GM15510 (cell line): ENCODE data around the gene BBS2.
A peak's percentile ranks its signal among the peaks of the same experiment; 100 is the strongest.

Experiments used
- POLR2A ChIP-seq: IDR thresholded peaks from 3 replicates; pipeline ENCODE4 v1.6.1; 2011; ENCODE audit warnings: borderline replicate concordance; ENCODE audit not compliant: insufficient read length; ENCODE audit errors: extremely low read depth

The BBS2 gene, protein sequence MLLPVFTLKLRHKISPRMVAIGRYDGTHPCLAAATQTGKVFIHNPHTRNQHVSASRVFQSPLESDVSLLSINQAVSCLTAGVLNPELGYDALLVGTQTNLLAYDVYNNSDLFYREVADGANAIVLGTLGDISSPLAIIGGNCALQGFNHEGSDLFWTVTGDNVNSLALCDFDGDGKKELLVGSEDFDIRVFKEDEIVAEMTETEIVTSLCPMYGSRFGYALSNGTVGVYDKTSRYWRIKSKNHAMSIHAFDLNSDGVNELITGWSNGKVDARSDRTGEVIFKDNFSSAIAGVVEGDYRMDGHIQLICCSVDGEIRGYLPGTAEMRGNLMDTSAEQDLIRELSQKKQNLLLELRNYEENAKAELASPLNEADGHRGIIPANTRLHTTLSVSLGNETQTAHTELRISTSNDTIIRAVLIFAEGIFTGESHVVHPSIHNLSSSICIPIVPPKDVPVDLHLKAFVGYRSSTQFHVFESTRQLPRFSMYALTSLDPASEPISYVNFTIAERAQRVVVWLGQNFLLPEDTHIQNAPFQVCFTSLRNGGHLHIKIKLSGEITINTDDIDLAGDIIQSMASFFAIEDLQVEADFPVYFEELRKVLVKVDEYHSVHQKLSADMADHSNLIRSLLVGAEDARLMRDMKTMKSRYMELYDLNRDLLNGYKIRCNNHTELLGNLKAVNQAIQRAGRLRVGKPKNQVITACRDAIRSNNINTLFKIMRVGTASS

DNA sequence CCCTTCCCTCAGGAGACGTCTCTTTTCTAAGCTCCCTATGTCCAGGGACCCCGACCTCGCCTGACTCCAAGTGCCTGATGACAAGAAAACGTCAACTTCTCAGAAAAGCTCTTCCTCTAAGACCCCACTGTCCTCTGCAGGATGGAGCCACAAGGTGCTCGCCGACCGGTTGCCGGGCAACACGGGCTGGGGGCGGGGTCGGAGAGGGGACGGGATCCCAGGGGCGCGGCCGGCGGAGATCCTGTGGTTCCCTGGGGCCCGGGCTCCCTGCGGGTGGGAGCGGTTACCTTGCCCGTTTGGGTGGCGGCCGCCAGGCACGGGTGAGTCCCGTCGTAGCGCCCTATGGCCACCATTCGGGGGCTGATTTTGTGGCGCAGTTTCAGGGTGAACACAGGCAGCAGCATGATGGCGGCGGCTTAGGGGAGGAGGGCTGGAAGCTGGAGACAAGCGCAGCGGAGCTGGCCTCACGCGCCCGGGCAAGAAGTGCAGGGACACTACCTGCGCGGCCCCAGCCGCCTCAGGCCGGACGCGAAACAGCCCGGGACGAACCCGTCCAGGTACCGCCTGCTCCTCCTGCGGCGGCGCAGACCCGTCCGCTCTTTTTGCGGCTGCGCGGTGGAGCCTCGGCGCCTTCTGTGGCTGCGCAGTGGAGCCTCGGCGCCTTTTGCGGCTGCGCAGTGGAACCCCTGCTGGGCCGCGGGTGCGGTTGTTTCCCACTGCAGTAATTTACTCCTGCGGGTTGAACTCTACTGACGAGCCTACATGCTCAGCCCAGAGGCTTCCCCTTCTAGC, at the start of gene BBS2:
BBS2 (minus strand) TSS at position 566 of the 792 bp plus-strand sequence; CDS start at position 404, 162 bp downstream.
- peak; percentile 86 for TF ChIP-seq POLR2A

DNA sequence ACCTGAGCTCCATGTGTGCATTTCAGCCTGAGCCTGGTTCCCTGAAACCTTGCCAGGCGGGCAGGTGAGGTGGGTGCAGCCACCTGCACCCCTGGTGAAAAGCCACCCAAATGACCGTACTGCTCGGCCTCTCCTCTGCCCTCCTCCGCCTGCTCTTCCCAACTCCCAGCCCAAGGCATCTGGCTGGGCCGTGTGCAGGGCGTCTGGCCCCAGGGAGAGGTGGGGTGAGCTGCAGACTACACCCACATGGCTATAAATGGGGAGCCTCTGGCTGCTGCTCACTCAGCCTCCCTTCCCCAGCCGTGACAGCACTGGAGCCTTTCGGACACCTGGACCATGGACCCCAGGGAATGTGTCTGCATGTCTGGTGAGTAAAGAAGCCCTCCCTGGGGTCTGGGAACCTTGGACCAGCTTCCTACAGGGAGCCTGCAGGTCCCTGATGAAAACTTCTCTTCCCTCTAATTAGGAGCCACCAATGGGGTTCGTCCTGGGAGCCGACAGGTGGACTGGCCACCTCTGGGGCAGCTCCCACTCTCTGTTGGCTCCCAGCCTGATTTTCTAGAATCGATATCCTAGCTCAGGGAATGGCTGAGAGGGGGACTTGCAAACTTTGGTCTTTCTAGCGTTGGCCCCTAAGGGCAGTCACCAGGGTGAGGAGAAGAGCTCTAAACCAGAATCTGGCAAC, 45.1 kb upstream of the BBS2 start, which contains the start of gene MT4:
MT4 (plus strand) TSS at position 281 of the 685 bp plus-strand sequence; CDS start at position 337, 56 bp downstream.
- no peak for TF ChIP-seq POLR2A

DNA sequence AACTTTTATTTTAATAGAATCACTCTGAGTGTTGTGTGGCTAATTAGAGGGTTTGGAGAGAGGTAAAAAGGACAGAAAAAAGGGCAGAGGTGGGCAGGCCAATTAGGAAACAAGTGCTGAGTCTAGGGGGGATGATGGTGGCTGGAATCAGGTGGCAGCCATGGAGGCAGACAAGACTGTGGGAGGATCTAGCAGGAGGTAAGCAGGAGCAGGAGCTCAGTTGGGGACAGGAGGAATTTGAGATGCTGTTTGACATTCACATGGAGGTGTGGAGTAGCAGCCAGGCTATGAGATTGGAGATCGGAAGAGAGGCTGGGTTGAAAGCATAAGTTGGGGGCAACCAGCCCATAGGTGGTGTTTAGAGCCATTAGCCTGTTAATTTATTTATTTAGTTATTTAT, 41.3 kb upstream of the BBS2 start:
- TF ChIP-seq POLR2A: no peak

DNA sequence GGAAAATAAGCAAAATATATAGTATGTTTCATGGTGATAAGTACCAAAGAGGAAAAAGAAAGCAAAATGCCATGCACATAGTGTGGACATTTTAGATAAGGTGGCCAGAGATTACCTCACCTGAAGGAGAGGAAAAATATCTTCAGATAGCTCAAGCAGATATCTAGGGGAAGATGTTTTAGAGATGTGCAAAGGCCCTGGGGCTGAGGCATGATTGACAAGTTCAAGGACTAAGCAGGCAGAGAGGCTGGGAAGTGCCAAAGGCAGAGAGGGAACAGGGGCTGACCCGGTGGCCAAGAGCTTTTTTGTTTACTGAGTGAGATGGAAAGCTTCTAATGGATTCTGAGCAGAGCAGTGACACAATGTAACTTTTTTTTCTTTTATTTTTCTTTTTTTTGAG, 40.6 kb upstream of the BBS2 start:
- TF ChIP-seq POLR2A: no peak

DNA sequence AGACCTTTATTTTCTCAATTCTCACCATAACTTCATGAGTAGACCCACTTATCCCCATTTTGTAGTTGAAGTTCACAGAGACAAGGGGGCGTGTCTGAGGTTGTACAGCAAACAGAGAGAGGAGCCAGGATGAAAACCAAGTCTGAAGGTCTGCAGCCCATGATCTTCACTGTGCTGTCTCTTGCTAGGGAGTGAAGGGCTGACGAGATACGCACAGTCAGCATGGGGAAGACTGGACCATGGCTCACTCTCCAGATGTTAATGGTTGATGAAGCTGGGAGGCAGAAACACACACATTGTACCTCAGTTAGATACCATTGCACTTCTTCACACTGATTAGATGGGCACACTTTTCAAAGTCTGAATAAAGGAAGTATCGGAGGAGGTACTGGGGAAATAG, 39.3 kb upstream of the BBS2 start:
- TF ChIP-seq POLR2A: no peak

DNA sequence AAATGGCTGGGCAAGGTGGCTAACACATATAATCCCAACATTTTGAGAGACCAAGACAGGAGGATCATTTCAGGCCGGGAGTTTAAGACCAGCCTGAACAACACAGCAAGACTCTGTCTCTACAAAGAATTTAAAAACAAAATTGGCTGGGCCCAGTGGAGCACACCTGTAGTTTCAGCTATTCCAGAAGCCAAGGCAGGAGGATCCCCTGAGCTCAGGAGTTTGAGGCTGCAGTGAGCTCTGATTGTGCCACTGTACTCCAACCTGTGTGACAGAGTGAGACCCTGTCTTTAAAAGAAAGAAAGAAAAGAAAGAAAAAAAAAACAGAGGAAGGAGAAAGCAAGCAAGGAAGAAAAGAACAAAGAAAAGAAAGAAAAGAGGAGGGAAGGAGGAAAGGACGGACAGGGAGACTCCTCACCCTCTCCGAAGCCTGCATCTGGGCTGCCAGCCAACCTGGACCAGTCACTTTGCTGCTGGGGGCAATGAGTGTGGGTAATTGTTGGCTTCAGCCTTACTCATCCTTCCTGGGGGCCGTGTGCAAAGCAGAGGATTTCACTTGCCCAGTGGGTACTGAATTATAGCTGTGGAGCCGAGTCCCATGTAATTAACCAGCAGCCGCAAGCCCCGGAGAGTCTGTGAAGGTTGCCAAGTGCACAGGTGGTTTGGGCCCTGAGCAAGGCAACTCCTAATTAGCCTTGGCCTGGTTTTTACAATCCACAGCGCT, 38.4 kb upstream of the BBS2 start:
- TF ChIP-seq POLR2A: no peak

DNA sequence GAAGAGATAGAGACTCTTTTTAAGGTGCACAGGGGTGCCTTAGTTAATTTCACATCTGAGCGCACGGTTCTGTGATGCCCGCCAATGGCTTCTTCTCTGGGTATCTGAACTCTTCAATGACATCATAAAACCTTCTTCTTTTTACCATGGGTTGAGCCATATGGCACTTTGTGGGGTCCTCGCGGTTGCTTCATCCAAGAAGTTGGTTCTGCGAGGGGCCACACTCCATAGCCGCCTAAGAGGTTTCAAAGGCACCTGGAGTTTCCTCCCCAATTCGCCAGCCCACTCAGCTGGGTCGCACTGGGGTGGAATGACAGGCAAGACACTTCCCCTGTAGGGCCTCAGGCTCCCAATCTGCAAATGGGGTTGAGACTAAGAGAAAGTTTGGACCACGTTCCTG, 34.6 kb upstream of the BBS2 start:
- TF ChIP-seq POLR2A: no peak

DNA sequence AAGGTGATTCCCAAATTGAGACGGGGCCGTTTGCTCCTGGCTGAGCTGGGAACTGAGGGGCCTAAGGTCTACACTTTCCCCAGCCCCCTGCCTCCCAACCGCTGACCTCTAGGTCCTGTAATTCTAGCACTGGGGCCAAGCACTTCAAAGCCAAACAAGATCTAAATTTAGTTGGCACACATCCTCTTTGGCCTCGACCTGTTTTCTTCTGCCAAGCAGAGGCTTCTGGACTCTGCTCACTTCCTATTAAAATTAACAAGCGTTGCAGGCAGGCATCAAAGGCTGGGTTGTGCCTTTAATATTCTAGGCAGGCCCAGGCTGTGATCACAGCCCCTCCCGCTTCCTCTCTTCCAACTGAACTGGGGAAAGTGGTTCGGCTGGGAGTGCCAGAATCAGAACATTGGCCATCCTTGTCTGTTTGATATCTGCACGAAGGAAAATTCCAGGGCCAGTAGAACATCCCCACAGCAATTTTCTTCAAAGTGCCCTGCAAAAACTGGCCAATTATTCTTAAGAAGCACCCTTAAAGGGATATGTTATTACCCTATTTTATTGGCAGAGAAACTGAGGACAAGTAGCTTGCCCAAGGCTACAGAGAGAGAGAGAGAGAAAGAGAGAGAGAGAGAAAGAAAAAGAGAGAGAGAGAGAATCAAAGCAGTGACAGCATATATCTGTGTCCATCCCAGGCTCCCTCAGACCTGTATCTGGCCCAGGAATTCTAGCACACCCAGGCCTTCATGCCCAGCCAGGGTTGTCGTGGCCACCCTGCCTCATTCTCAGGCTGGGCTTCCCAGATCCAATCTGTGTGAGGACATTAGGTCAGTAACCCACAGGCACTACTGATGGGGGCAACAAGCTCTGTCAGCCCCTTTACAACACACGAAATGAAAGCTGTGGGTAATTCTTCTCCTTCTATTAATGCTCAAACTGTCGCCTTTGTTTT, 32.2 kb upstream of the BBS2 start:
- TF ChIP-seq POLR2A: no peak

DNA sequence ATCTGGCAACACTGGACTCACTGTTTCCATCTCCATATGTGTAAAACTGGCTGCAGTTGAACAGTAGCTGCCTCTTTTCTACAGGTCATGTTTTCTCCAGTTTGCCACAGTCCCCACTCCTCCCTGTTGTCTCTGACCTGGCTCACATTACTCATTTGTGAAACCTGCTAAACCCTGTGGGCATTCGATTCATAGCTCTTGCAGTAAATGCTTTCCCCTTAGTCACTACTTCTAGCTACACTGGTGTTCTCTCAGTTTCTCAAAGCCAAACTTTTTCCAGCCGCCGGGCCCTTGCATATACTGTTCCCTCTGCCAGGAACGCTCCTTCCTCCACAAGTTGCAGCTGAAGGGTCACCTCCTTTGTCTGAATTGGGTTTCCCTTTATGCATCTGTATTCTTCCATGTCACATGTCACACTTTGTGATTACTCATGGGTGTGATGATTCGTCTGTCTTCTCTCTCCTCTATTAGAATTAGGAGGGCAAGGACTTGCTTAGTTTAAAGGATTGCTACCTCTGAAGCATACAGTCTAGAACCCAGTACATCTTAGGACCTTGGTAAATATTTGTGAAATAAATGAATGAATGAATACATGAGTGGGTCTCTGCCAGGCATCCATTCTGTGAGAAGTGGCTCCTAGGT, 30.0 kb upstream of the BBS2 start:
- TF ChIP-seq POLR2A: no peak

DNA sequence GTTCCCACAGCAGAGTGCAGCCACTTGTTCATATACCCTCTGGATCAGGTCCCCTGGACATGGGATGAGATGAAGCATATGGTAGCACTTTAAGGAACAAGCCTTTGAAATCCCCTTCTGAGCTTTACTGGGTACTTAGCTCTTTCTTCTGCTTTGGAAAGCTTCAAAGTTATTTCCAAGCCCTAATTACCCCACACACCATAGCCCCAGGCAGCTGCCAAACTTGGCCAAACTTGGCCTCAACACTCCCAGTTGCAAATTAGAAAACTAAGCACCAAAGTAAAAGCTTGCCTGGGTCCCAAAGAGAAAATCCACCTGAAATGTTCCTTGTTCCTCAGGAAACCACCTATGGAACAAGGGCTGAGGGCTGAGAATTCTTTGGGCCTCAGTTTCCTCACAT, 29.3 kb upstream of the BBS2 start:
- no peak for TF ChIP-seq POLR2A

DNA sequence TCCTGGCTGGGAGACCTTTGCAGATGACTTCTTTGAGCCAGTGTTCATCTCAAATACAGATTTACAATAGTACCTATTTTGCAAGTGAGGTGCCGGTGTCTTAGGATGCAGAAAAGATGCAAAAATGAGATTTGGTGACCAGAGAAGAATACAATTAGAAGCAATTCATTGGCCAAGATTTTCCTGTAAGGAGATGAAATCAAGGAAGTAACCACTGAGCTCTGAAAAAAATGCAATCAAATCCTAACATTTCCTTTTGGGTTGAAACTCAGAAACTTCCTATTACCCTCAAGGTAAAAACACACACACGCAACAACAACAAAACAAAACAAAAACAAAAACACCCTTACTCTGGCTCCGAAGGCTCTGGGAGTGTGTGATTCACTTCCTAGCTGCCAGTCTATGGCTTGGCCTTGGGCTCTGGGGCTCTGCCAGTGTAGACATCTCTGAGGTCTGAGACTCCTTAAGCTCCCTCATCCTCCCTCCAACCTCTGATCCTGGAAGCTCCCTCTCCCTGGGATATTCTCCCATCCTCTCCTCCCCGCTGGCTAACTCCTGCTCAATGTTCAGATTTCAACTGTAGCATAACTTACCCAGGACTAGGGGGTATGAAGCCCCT, 28.2 kb upstream of the BBS2 start:
- no peak for TF ChIP-seq POLR2A

DNA sequence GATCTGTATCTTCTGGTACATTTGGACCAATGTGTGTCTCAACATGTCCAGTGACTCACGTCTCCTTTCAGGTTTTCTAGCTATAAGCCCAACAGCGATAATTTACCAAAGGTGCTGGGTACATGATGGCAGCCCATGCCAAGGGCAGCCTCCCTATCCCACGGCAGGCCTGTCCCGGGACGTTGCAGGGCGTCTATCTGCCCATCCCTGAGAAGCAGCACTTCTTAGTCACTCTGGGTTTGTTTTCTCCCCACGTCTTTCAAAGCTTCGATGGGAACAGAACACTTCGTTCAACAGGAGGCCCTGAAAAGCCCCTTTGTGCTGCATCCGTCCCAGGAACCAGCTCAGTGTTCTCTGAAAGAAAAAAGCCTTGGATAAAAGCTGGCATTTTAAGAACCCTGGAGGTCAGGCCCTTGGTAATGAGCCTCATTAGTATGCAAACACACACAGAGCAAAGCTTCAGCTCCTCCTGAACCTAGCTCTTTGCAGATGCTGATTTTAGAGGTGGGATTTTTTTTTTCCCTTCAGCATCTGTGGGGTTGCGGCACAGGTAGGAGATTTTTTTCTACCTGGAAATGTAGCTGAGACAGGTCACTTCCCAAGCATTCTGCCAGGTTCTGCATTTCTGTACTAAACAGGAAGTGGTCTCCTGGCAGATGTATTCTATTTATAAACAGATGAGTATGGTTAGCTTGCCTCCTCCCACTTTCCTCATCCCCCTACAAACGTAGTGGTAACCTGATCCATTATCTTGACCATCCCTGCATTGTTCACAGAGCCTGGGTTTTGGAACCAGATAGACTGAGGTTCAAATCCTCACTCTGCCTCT, 27.5 kb upstream of the BBS2 start:
- no peak for TF ChIP-seq POLR2A

DNA sequence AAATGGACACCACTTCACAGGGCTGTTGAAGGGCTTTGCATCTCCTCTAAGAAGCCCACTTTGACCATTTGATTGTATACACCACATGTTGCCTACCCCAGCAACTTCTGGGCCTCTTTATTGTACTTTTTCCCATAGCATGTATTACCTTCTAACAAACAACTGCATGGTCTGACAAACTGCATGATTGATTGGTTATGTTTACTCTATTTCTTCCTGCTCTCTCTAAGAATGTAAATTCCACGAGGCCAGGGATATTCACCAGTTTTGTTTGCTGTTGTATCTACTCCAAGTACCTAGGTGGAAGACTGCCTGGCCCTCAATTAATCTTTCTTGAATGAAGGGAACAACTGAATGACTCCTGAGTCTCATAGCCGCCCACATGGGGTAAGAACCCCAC, 22.2 kb upstream of the BBS2 start:
- TF ChIP-seq POLR2A: no peak
